GM12875 (cell line): Measurements from ENCODE around the gene LAMP5.

Experiments used
- H3K4me3 ChIP-seq: one replicate; pipeline ENCODE4 v1.5.1; 2011; ENCODE audit warnings: low read depth, low read length, control low read depth
- TF ChIP-seq, protein P1 (sequence below): IDR thresholded peaks from 2 replicates; pipeline ENCODE4 v1.5.1; 2011; ENCODE audit warnings: low read depth, mild to moderate bottlenecking, control low read depth, inconsistent platforms, low read length, moderate library complexity, borderline replicate concordance; ENCODE audit not compliant: insufficient read depth

The LAMP5 gene

DNA sequence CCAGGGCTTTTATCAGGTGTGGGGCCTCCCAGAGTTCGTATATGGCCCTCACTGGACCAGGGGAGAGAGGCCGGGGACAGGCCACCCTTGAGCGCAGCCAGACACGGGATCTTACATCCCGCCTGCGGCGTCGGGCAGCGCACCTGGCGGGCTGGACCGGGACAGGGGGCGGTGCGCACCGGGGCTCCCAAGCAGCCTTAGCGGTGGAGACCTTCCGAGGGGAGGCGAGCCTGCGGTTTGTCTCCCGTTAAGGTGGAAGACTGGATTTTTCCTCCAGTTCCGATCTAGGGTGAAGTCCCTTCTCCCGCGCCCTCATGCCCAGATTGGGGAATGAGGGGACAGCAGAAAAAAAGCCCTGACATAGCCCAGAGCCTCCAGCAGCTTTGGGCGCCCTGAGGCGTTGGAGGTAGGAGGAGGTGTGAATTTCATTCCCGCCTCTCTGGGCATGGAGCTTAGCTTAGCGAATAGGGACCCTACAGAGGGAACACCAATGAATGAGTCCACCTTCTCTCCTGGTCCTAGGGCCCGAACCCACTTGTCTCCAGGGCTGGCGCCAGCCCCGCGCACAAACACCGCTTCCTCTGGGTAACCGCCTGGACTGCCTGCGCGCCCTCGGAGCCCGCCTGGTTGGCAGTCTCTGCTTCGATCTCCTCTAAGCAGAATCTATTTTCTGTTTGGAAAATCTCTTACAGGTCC, 6.7 kb upstream of the LAMP5 start:
- H3K4me3 ChIP-seq = no peak overlapping the region
- TF ChIP-seq, protein P1, sequence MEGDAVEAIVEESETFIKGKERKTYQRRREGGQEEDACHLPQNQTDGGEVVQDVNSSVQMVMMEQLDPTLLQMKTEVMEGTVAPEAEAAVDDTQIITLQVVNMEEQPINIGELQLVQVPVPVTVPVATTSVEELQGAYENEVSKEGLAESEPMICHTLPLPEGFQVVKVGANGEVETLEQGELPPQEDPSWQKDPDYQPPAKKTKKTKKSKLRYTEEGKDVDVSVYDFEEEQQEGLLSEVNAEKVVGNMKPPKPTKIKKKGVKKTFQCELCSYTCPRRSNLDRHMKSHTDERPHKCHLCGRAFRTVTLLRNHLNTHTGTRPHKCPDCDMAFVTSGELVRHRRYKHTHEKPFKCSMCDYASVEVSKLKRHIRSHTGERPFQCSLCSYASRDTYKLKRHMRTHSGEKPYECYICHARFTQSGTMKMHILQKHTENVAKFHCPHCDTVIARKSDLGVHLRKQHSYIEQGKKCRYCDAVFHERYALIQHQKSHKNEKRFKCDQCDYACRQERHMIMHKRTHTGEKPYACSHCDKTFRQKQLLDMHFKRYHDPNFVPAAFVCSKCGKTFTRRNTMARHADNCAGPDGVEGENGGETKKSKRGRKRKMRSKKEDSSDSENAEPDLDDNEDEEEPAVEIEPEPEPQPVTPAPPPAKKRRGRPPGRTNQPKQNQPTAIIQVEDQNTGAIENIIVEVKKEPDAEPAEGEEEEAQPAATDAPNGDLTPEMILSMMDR = no peak

GRCh38 chr20:9508240-9508661, 6.1 kb upstream of the LAMP5 start:
- TF ChIP-seq, protein P1 = no peak
- no peak overlapping the region for H3K4me3 ChIP-seq

- no peak overlapping the region for H3K4me3 ChIP-seq
- TF ChIP-seq, protein P1 = no peak
Observed at GRCh38 chr20:9508696-9509178, 5.7 kb upstream of the LAMP5 start.

- TF ChIP-seq, protein P1 = no peak
- H3K4me3 ChIP-seq = no peak overlapping the region
Observed at GRCh38 chr20:9509246-9509645, 5.1 kb upstream of the LAMP5 start.

DNA sequence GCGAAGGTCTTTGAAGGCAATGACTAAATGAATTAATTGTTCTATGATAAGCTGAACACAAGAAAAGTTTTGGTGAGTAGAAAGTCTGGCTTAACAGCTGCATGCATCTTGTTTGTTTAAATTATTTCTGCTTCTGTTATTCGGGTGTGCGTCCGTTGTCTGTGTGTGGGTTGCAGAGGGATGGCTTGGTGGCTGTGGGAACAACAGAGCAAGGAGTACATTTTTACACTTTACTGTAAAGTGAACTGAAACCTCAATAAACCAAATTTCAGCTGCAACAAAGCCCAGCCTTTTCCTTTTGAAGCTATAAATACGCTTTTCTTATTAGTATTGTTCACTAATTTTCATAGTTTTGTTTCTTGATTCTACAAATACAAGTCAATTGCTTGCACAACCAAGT, 3.5 kb upstream of the LAMP5 start:
- TF ChIP-seq, protein P1 = no peak
- H3K4me3 ChIP-seq = no peak overlapping the region

- H3K4me3 ChIP-seq = no peak overlapping the region
- TF ChIP-seq, protein P1 = no peak
Observed at GRCh38 chr20:9514072-9514460, 324 bp upstream of the LAMP5 start.

GRCh38 chr20:9515214-9515585, 810 bp downstream of the LAMP5 start:
- TF ChIP-seq, protein P1 = no peak
- H3K4me3 ChIP-seq = no peak overlapping the region
